Thyroid gland (tissue), 4 donors: ENCODE data around the gene CCSER1.

Source experiments
- POLR2A ChIP-seq, 2 donors: fragments of 450-650 bp; IDR thresholded peaks; one replicate each; pipeline ENCODE4 v1.6.1; 2017; ENCODE audit warnings: antibody characterized with exemption in 2 of 2, mild to moderate bottlenecking in 2 of 2, moderate library complexity in 1 of 2
- TF ChIP-seq, protein P1 (sequence below), 6 experiments: fragments of 200-600 bp in 3 of 6; fragments of 450-650 bp in 3 of 6; sonication (generic) in 3 of 6; IDR thresholded peaks; one replicate each; pipeline ENCODE4 v1.5.1; 2016 to 2019; ENCODE audit warnings: antibody characterized with exemption in 6 of 6, mild to moderate bottlenecking in 2 of 6, inconsistent platforms in 1 of 6, moderate library complexity in 1 of 6

DNA sequence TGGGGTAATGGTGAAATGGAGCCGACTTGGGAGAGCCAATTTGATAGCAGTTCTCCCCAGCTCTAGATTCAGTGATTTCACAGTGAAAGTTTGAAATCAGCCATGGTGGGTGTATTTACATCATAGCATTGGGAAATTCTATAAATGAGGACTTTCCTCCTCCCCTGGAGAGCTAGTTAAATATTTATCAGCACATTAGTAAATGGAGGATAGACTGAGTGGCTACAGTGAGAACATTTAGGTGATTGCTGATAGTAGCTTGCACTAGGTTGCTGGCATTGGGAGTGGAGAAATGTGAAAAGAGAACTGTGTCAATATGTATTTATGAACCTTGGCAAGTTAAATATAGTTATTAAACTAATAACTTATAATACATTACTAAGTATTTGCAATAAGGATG, 347.3 kb downstream of the CCSER1 start:
- TF ChIP-seq, protein P1, sequence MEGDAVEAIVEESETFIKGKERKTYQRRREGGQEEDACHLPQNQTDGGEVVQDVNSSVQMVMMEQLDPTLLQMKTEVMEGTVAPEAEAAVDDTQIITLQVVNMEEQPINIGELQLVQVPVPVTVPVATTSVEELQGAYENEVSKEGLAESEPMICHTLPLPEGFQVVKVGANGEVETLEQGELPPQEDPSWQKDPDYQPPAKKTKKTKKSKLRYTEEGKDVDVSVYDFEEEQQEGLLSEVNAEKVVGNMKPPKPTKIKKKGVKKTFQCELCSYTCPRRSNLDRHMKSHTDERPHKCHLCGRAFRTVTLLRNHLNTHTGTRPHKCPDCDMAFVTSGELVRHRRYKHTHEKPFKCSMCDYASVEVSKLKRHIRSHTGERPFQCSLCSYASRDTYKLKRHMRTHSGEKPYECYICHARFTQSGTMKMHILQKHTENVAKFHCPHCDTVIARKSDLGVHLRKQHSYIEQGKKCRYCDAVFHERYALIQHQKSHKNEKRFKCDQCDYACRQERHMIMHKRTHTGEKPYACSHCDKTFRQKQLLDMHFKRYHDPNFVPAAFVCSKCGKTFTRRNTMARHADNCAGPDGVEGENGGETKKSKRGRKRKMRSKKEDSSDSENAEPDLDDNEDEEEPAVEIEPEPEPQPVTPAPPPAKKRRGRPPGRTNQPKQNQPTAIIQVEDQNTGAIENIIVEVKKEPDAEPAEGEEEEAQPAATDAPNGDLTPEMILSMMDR (IDR thresholded peaks at IDR 0.05): no peak
- TF ChIP-seq POLR2A (IDR thresholded peaks at IDR 0.05): no peak
